Muscle of leg (tissue), 11 donors: Measurements from ENCODE around the gene SPEM2. TPM values are rescaled to one million over a fixed set of nuclear protein-coding genes. Genes with fewer than 3 reads are reported as not detected.
"Not testable (repeated sequence)": the region's sequence is repeated elsewhere in the genome, so short reads cannot be mapped to it uniquely, and the experiment has no call there.

ENCODE experiments used
- DNase-seq: peaks from one replicate; pipeline ENCODE4 v3.0.0; 2013
- H3K27ac ChIP-seq: one replicate; pipeline ENCODE4 v1.5.1; 2013; ENCODE audit warnings: mild to moderate bottlenecking, low read length, control low read depth
- H3K27me3 ChIP-seq: one replicate; pipeline ENCODE4 v1.6.1; 2013; ENCODE audit warnings: low read length; ENCODE audit not compliant: control insufficient read depth, insufficient read depth
- H3K36me3 ChIP-seq: one replicate; pipeline ENCODE4 v1.6.1; 2013; ENCODE audit warnings: low read length; ENCODE audit not compliant: control insufficient read depth, insufficient read depth
- H3K4me1 ChIP-seq: one replicate; pipeline ENCODE4 v1.6.1; 2013; ENCODE audit warnings: low read length; ENCODE audit not compliant: control insufficient read depth, insufficient read depth
- H3K4me3 ChIP-seq: one replicate; pipeline ENCODE4 v1.5.1; 2013; ENCODE audit warnings: low read length, control low read depth
- H3K9me3 ChIP-seq: replicated peaks from 2 replicates; pipeline ENCODE4 v1.6.1; 2013; ENCODE audit warnings: low read depth, low read length; ENCODE audit not compliant: control insufficient read depth
- WGBS: methylation state at CpG from one replicate; pipeline ENCODE4 v1.1.5; 2013; ENCODE audit warnings: missing lambda C conversion rate; ENCODE audit not compliant: insufficient coverage; 5-methylcytosine and 5-hydroxymethylcytosine counted together
- polyA plus RNA-seq, 8 donors: library from polyadenylated mRNA; unstranded; fragments of 120-200 nt; gene quantifications; one replicate each; pipeline versions ENCODE4 v1.2.1 to v1.2.3, GENCODE V29; 2013; ENCODE audit warnings: inconsistent platforms in 1 of 8, low replicate concordance in 1 of 8; ENCODE audit not compliant: insufficient read length in 8 of 8, insufficient read depth in 1 of 8
- total RNA-seq: library from RNA; stranded (reverse); fragments of 120-200 nt; gene quantifications from one replicate; pipeline ENCODE4 v1.2.4, GENCODE V29; 2013

Gene SPEM2
- total and polyA plus RNA-seq, 9 donors, result not detected

DNA sequence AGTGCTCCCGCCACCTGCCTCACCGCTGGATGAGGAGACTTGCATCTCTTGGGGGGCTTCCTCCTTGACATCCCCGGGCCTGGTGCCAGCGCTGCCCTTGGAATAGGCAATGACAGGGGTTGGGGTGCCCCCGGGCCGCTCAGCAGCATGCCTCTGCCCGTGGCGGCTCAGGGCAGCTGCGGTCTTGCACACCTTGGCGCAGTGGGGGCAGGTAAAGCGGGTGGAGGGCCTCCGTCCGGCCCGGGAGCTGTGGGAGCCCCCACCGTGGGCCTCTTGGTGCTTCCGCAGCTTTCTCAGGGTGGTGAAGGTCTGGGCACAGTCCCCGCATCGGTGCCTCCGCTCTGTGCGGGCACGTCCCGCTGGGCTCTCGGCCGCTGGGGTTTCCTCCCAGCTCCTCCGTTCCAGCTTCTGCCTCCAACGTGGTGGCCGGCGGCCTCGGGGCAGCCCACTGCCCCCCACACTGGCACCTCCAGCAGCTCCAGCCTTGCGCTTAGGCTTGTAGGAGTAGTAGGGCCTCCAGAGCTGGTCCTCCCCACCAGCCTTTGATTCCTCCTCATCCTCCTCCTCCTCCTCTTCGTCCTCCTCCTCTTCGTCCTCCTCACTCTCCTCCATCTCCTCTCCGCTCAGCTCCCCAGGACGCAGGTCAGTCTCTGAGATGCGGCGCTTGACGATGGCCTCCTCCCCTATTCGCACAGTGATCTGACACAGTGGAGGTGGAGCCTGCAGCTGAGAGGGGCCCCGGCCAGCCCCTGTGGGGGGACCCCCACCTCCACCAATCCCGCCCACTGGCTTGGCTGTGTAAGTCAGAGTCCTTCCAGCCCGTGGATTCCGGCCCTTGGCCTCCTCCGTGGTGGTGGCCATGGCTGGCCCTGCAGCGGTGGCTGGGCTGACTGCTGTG lies 37.3 kb downstream of the SPEM2 start:
- no peak overlapping the region for H3K27ac ChIP-seq
- peaks cover 14% of the 10 kb centered on the region for H3K4me1 ChIP-seq
- no peak overlapping the region for H3K4me3 ChIP-seq
- no peaks in the 10 kb centered on the region for H3K9me3 ChIP-seq
- H3K36me3 ChIP-seq, result peaks cover 60% of the 10 kb centered on the region
- WGBS, result 89% methylated on average over 29 of the region's 44 CpGs
- H3K27me3 ChIP-seq, result no peaks in the 10 kb centered on the region
- no peak for DNase-seq

DNA sequence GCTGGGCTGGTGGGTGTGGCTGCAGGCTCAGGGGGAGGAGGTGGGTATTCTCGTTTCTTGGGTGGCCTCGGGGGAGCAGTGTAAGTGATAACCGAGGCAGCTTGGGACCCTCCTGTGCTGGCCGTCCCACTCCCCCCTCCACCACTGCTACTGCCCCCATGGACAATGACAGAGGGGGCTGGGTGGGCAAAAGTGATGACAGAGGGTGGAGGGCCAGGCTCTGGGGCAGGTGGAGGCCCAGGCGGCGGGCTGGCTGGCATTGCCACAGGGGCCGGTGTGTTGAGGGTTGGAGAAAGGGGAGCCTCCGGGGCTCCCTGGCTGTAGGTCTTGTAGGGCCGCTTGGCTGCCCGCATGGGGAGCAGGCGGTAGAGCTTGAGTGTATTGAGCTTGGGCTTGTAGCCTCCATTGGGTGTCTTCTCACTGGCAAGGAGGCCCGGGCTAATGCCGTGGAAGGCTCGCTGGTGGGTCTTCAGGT lies 38.0 kb downstream of the SPEM2 start:
- Histone ChIP-seq H3K9me3 (no peaks in the 10 kb centered on the region), H3K36me3 (peaks cover 59% of the 10 kb centered on the region)
- 96% methylated on average over 8 of the region's 14 CpGs for WGBS

DNA sequence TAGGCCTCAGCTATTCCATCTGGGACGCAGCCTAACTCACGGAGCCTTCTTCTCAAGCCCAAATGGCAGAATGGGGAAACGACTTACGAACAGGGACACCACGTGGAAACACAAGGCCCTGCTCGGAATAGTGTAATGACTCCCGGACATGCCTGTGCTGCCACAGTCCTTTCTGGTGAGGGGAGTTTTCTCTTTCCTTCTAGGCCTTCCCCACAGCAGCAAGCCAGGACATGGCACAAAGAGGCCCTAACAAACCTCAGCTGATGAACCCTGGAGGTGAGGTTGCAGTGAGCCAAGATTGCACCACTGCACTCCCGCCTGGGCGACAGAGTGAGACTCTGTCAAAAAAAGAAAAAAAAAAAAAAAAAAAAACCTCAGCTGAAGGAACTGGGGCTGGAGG lies 38.7 kb downstream of the SPEM2 start:
- Histone ChIP-seq H3K4me3 (no peak overlapping the region), H3K4me1 (peaks cover 14% of the 10 kb centered on the region), H3K27me3 (no peaks in the 10 kb centered on the region), H3K36me3 (peaks cover 57% of the 10 kb centered on the region), H3K9me3 (no peaks in the 10 kb centered on the region), H3K27ac (no peak overlapping the region)
- 90% methylated on average over 3 of the region's 9 CpGs for WGBS
- no peak for DNase-seq

More for the DNA sequence above, 38.0 kb downstream of the SPEM2 start:
- no peak for DNase-seq
- H3K4me1 ChIP-seq, result peaks cover 14% of the 10 kb centered on the region
- no peak overlapping the region for H3K27ac ChIP-seq
- H3K4me3 ChIP-seq, result no peak overlapping the region
- no peaks in the 10 kb centered on the region for H3K27me3 ChIP-seq

DNA sequence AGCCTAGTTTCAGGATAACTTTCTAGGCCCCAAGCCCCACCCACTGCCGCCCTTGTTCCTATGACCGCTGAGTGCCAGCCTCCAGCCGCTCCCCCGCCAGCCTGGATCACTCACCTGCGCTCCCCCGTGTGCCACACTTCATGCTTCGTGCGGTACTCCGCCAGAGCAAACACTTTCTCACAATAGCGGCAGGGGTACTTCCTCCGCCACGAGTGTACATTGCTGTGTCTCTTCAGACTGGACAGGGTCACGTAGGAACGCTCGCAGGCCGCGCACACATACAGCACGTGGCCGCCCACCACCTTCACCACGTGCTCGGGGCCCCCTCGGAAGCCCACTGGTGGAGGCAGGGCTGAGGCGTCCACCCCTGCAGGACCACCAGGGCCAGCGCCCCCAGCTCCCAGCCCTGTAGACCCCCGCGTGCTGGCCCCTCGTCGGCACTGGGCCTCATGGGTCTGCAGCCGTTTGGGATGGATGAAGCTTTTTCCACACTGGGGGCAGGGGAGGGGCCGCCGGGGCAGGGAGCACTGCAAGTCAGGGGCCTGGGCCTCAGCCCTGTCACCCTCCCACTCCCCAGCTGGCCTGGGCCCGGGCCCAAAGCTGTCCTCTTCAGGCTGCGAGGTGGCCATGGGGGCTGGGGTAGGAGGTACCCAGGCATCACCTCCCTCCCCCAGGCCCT lies 40.3 kb downstream of the SPEM2 start:
- Histone ChIP-seq H3K36me3 (peaks cover 50% of the 10 kb centered on the region), H3K27ac (no peak overlapping the region)
- no peak for DNase-seq

DNA sequence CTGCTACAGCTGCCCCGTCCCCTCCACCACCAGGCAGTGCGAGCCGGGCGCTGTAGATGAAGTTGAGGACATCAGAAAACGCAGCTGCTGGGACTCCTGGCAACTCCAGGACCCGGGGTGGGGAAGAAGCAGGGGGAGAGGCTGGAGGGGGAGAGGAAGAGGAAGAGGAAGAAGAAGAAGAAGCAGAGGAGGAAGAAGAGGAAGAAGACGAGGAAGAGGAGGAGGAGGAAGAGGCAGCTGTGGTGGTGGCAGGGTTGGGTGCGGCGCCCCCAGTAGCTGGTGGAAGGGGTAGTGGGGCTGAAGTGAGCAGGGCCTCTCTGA lies 40.9 kb downstream of the SPEM2 start:
- H3K9me3 ChIP-seq, result no peaks in the 10 kb centered on the region
- peaks cover 14% of the 10 kb centered on the region for H3K4me1 ChIP-seq
- H3K27me3 ChIP-seq, result no peaks in the 10 kb centered on the region
- H3K36me3 ChIP-seq, result peaks cover 47% of the 10 kb centered on the region
- no peak for DNase-seq
- H3K27ac ChIP-seq, result no peak overlapping the region
- WGBS, result 75% methylated on average over 5 of the region's 9 CpGs
- no peak overlapping the region for H3K4me3 ChIP-seq

More for the DNA sequence above, 40.3 kb downstream of the SPEM2 start:
- Histone ChIP-seq H3K9me3 (no peaks in the 10 kb centered on the region), H3K4me1 (peaks cover 14% of the 10 kb centered on the region), H3K4me3 (no peak overlapping the region), H3K27me3 (no peaks in the 10 kb centered on the region)
- WGBS, result 90% methylated on average over 27 of the region's 33 CpGs

DNA sequence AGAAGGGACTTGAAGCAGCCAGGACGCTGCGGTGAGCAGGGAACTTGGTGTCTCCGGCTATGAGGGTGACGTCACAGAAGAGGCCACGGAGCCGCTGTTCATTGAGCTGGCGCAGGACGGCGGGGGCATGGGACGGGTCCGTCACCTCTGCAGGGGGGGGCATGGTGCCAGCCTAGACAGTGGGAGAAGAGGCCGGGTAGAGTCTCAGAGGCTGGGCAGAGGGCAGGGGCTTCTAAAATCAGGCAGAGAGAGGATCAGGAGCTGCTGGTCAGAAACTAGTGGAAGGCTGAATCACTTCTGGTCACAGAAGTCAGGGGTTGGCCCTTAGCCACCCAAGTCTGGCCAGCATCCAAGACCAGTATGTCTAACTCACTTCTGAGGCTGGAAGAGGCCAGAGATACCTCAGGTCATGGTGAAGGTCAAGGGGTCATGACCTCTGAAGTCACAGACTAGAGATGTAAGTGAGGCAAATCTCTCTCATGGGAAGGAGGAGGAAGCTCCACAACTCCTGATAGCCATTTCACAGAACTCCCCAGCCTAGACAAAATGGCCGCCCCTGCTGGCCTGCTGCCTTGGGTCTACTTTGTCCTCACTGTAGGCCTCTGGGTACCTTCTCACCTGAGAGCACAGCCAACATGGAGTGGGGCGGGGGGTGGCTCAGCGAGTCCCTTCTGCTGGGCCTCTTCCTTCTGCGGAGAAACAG lies 41.4 kb downstream of the SPEM2 start:
- peaks cover 14% of the 10 kb centered on the region for H3K4me1 ChIP-seq
- no peak for DNase-seq
- H3K27me3 ChIP-seq, result no peaks in the 10 kb centered on the region
- 73% methylated on average over 13 of the region's 16 CpGs for WGBS
- no peak overlapping the region for H3K4me3 ChIP-seq
- no peaks in the 10 kb centered on the region for H3K9me3 ChIP-seq
- peaks cover 43% of the 10 kb centered on the region for H3K36me3 ChIP-seq
- H3K27ac ChIP-seq, result no peak overlapping the region

DNA sequence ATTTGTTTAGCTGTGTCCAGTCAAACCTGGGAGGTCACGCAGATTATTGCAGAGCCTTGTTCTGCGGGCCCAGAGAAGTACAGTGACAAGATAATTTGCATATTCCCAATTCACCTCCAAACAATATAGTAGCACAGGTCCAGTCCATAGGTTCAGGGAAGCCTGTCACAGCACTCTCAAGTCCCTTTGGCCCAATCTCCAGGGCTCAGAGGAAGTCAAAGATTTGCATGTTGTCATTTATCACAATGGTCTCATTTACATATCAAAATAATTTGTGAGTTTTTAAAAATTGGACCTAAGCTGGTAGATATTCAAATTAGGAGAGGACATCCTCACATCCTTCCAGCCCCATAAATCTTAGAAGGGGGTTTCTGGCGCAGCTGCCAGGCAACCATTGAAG lies 42.1 kb downstream of the SPEM2 start:
- no peaks in the 10 kb centered on the region for H3K27me3 ChIP-seq
- H3K4me3 ChIP-seq, result no peak overlapping the region
- H3K27ac ChIP-seq, result no peak overlapping the region
- peaks cover 36% of the 10 kb centered on the region for H3K36me3 ChIP-seq
- peaks cover 14% of the 10 kb centered on the region for H3K4me1 ChIP-seq
- 83% methylated on average over 2 of the region's 3 CpGs for WGBS
- no peaks in the 10 kb centered on the region for H3K9me3 ChIP-seq
- no peak for DNase-seq

DNA sequence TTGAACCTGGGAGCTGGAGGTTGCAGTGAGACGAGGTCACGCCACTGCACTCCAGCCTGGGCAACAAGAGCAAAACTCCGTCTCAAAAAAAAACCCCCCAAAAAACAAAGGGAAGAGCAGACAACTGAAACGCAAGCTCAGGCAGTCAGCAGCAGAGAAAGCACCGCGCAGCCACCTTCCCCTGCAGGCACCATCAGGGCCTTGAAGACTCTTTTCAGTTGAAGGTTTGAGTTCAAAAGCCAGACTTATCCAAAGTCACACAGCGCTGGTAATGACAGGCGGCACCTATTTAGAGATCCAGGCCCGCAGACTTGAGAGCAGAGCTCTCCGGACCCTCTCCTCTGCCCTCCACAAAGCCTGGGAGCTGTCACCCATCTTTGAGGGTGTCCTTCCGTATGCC lies 42.9 kb downstream of the SPEM2 start:
- 90% methylated on average over 10 of the region's 11 CpGs for WGBS
- Histone ChIP-seq H3K27me3 (no peaks in the 10 kb centered on the region), H3K36me3 (peaks cover 28% of the 10 kb centered on the region), H3K4me1 (peaks cover 14% of the 10 kb centered on the region), H3K9me3 (no peaks in the 10 kb centered on the region), H3K27ac (no peak overlapping the region), H3K4me3 (no peak overlapping the region)
- no peak for DNase-seq

DNA sequence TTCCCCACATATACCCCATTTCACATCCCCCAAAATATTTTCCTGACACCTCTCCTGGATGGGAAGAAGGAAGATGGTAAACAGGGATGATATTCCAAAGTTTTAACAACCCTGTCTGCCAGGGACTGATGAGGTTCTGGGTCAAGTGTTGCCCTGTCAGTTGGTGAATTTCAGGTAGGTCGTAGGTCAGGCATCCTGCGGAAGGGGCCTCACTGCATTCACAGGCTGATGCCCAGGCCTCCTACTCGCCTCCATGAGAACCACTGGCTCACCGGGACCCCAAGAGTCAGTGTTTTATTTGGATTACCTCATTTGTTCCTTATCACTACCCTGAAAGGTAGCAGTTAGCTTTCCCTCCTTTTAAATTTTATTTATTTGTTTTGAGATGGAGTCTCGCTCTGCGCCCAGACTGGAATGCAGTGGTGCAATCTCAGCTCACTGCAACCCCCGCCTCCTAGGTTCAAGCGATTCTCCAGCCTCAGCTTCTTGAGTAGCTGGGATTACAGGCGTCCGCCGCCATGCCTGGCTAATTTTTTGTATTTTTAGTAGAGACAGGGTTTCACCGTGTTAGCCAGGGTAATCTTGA lies 43.5 kb downstream of the SPEM2 start:
- no peak for DNase-seq

DNA sequence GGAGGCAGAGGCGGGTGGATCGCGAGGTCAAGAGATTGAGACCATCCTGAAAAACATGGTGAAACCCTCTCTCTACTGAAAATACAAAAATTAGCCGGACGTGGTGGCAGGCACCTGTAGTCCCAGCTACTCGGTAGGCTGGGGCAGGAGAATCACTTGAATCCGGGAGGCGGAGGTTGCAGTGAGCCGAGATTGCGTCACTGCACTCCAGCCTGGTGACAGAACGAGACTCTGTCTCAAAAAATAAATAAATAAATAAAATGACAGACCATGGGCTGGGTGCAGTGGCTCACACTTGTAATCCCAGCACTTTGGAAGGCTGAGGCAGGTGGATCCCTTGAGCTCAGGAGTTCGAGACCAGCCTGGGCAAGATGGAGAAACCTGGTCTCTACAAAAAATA lies 44.4 kb downstream of the SPEM2 start:
- not testable (repeated sequence) for H3K27me3 ChIP-seq, H3K9me3 ChIP-seq, H3K27ac ChIP-seq, DNase-seq, H3K4me3 ChIP-seq
- WGBS, result 96% methylated on average over 5 of the region's 12 CpGs
- H3K36me3 ChIP-seq, result peaks cover 21% of the 10 kb centered on the region
- H3K4me1 ChIP-seq, result peaks cover 14% of the 10 kb centered on the region

More for the DNA sequence above, 43.5 kb downstream of the SPEM2 start:
- peaks cover 22% of the 10 kb centered on the region for H3K36me3 ChIP-seq
- H3K9me3 ChIP-seq, result no peaks in the 10 kb centered on the region
- H3K27ac ChIP-seq, result no peak overlapping the region
- 81% methylated on average over 4 of the region's 12 CpGs for WGBS
- no peak overlapping the region for H3K4me3 ChIP-seq
- no peaks in the 10 kb centered on the region for H3K27me3 ChIP-seq
- H3K4me1 ChIP-seq, result peaks cover 14% of the 10 kb centered on the region
